ENCODE measurements around the gene NCS1.

DNA sequence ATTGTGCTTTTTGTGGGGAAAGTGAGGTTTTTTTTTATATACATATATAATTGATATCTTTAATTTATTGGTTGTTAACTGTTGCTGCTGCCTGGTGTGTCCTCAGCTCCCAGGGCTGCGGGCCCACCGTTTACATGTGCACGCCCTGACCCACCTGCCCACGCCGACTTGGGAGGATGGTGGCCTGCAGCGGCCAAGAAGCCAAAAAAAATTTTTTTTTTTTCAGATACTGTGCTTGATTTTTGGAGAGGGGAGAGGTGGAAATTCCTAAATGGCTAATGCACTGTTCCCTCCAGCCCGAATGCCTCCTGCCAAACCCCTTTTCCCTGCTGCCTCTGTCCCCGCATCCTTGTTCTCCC lies 61.4 kb downstream of the NCS1 start:
- TF ChIP-seq TAF1 (IDR thresholded peaks at IDR 0.05; ENCODE audit: borderline replicate concordance, low read depth, low read length): no peak
- TF ChIP-seq POLR2A (IDR thresholded peaks at IDR 0.05; ENCODE audit: low read depth, low read length): no peak
- TF ChIP-seq POLR2AphosphoS5 (IDR thresholded peaks at IDR 0.05; ENCODE audit: low read depth, low read length): no peak

Measured in GM12892 (cell line).